ENCODE measurements around the gene ACTN4.
"Not testable (repeated sequence)": the region's sequence is repeated elsewhere in the genome, so short reads cannot be mapped to it uniquely, and the experiment has no call there.

Gene ACTN4

DNA sequence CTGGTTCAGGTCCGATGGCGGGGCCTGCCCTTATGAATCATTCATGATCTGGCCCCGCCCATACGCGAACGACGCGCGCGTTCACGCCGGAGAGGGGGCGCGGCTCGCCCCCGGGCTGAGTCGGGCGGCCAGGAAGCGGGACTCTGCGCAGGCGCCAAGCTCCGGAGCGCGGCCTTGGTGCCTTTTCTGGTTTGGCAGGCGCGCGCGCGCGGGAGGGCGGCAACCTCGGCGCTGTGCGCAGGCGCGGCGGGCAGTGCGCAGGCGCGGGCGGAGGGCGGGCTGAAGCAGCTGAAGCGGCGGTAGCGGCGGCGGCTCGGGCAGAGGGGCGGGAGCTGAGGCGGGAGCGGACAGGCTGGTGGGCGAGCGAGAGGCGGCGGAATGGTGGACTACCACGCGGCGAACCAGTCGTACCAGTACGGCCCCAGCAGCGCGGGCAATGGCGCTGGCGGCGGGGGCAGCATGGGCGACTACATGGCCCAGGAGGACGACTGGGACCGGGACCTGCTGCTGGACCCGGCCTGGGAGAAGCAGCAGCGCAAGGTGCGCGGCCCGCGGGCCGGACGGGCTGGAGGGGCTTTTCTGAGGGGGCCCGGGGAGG is at the start of gene ACTN4:
Gene ACTN4 (plus strand): TSS at position 282 of the 598 bp plus-strand sequence. CDS start 97 bp downstream, at position 379.
- H3K27ac ChIP-seq (ENCODE audit: low read depth, low read length) = peak within 1 kb of the TSS; percentile 91
- H2AFZ ChIP-seq (ENCODE audit: low read length, unreplicated experiment) = peak within 1 kb of the TSS; percentile 68
- no peaks in the 10 kb centered on the region for H3K27me3 ChIP-seq (ENCODE audit: insufficient read depth, low read length)
- H3K36me3 ChIP-seq (ENCODE audit: insufficient read depth, low read length) = peaks cover 3% of the 10 kb centered on the region; the same call in 1 of the 2 replicates
- H3K79me2 ChIP-seq (ENCODE audit: control insufficient read depth, insufficient read depth, low read length, unreplicated experiment) = peaks cover 42% of the 10 kb centered on the region
- H3K4me3 ChIP-seq (ENCODE audit: low read depth, low read length) = peak within 1 kb of the TSS; percentile 82
- H3K4me1 ChIP-seq (ENCODE audit: control insufficient read depth, insufficient read depth, low read length, unreplicated experiment) = peaks cover 21% of the 10 kb centered on the region

DNA sequence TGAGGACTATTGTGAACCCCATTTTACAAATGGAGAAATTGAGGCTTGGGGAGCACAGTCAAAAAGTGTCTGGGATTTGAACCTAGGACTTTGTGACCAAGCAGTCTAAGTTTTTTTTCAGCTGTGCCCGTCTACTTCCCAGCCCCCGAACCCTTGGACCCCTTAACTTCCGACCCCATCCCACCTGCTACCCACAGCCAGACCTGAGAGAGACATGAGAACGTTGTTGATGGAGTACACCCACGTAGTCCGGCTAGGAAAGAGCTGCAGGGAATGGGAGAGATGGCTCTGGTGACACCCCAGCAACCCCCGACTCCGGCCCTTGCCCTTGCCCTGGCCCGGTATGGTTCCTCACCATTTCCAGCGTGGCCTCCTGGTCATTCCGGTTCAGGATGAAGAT is 47.7 kb upstream of the ACTN4 start:
- Histone ChIP-seq H3K79me2 (ENCODE audit: control insufficient read depth, insufficient read depth, low read length, unreplicated experiment) (no peaks in the 10 kb centered on the region), H3K4me3 (ENCODE audit: low read depth, low read length) (no peak overlapping the region), H3K4me1 (ENCODE audit: control insufficient read depth, insufficient read depth, low read length, unreplicated experiment) (no peaks in the 10 kb centered on the region), H2AFZ (ENCODE audit: low read length, unreplicated experiment) (no peak overlapping the region), H3K36me3 (ENCODE audit: insufficient read depth, low read length) (no peaks in the 10 kb centered on the region), H3K27me3 (ENCODE audit: insufficient read depth, low read length) (no peaks in the 10 kb centered on the region), H3K27ac (ENCODE audit: low read depth, low read length) (no peak overlapping the region)

DNA sequence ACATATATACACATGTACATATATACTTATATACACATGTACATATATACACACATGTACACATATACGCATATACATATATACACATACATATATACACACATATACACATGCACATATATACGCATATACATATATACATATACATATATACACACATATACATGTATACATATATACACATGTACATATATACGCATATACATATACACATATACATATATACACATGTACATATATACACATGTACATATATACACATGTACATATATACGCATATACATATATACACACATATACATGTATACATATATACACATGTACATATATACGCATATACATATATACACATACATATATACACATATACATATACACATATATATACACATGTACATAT is 44.6 kb upstream of the ACTN4 start:
- not testable (repeated sequence) for H3K27ac ChIP-seq (ENCODE audit: low read depth, low read length); H3K4me3 ChIP-seq (ENCODE audit: low read depth, low read length); H2AFZ ChIP-seq (ENCODE audit: low read length, unreplicated experiment); H3K36me3 ChIP-seq (ENCODE audit: insufficient read depth, low read length); H3K4me1 ChIP-seq (ENCODE audit: control insufficient read depth, insufficient read depth, low read length, unreplicated experiment); H3K27me3 ChIP-seq (ENCODE audit: insufficient read depth, low read length); H3K79me2 ChIP-seq (ENCODE audit: control insufficient read depth, insufficient read depth, low read length, unreplicated experiment)

DNA sequence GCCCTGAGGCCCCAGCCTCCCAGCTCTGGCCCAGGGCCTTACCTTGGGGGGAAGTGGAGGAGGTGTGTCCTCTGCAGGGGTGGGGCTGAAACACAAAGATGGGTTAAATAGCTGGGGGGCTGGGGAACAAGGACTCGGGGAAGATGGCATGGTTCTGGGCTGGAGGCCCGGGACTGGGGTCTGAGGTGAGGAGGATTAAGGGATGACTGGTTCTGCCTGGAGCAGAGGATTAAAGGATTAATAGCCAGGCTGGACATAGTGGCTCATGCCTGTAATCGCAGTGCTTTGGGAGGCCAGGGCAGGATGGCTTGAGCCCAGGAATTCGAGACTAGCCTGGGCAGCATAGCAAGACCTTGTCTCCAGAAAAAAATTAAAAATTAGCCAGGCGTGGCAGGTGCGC is 41.3 kb upstream of the ACTN4 start:
- Histone ChIP-seq H3K79me2 (ENCODE audit: control insufficient read depth, insufficient read depth, low read length, unreplicated experiment) (no peaks in the 10 kb centered on the region), H3K27ac (ENCODE audit: low read depth, low read length) (no peak overlapping the region), H3K4me3 (ENCODE audit: low read depth, low read length) (no peak overlapping the region), H3K36me3 (ENCODE audit: insufficient read depth, low read length) (no peaks in the 10 kb centered on the region), H3K27me3 (ENCODE audit: insufficient read depth, low read length) (no peaks in the 10 kb centered on the region), H3K4me1 (ENCODE audit: control insufficient read depth, insufficient read depth, low read length, unreplicated experiment) (no peaks in the 10 kb centered on the region), H2AFZ (ENCODE audit: low read length, unreplicated experiment) (no peak overlapping the region)

DNA sequence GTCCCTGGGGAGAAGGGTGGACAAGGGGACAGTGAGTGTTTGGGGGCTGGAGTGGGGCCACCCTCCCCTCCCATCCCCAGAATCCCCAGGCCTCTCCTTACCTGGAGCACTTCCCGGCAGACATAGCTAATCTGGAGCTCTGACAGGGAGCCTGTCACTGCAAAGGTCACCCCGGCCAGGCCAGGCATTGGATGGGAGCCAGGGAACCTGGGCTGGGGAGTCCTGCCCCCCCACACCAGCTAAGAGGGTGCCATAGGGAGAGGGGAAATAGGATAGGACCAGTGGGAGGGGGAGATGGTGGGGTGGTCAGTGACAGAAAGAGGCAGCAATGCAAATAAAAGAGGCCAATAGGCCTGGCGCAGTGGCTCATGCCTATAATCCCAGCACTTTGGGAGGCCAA is 33.2 kb upstream of the ACTN4 start:
- Histone ChIP-seq H3K4me3 (ENCODE audit: low read depth, low read length) (no peak overlapping the region), H3K36me3 (ENCODE audit: insufficient read depth, low read length) (no peaks in the 10 kb centered on the region), H2AFZ (ENCODE audit: low read length, unreplicated experiment) (no peak overlapping the region), H3K27me3 (ENCODE audit: insufficient read depth, low read length) (no peaks in the 10 kb centered on the region), H3K79me2 (ENCODE audit: control insufficient read depth, insufficient read depth, low read length, unreplicated experiment) (peaks cover 4% of the 10 kb centered on the region), H3K4me1 (ENCODE audit: control insufficient read depth, insufficient read depth, low read length, unreplicated experiment) (no peaks in the 10 kb centered on the region), H3K27ac (ENCODE audit: low read depth, low read length) (no peak overlapping the region)

DNA sequence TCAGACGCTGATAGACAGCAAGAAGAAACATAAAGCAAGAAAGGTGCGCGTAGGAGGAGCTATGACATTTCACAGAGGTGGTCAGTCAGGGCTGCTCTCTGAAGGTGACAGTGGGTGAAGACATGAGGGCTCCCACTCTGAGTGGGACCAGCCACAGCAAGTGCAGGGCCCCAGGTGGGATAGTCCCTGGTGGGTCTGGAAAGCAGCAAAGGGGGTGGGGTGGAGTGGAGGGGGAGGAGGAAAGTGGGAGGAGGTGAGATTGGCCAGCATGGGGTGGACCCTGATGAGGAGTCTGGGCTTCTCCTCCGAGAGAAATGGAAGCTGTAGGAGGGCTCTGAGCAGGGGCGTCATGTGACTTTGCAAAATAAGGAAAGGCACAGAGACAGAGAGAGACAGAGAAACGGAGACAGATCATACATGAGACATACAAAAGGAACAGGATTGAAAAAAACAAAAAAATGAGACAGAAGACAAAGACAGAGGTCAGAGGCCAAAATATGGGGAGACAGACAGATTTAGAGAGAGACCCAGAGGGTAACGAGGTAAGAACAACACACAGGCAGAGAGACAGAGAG is 32.4 kb upstream of the ACTN4 start:
- H3K27ac ChIP-seq (ENCODE audit: low read depth, low read length) = no peak overlapping the region
- no peak overlapping the region for H2AFZ ChIP-seq (ENCODE audit: low read length, unreplicated experiment)

DNA sequence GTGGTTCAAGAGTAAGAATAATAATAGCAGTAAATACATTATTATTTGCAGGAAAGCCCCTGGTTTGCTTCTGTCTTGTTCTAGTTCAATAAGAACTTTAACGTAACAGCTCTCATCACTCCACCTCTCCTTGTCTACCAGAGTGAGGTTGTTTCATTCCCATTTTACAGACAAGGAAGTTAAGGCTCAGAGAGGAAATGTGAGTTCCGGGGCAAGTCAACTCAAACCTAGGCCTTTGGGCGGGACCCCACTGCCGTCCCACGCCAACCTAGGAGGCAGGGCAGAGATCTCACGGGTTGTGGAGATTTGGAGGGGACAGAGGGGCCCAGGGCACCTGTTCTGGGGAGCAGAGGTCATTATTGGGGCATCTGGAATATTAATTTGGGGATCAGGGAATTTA is 31.2 kb upstream of the ACTN4 start:
- no peak overlapping the region for H2AFZ ChIP-seq (ENCODE audit: low read length, unreplicated experiment)
- no peak overlapping the region for H3K27ac ChIP-seq (ENCODE audit: low read depth, low read length)
- H3K4me3 ChIP-seq (ENCODE audit: low read depth, low read length) = no peak overlapping the region
- H3K27me3 ChIP-seq (ENCODE audit: insufficient read depth, low read length) = no peaks in the 10 kb centered on the region
- H3K79me2 ChIP-seq (ENCODE audit: control insufficient read depth, insufficient read depth, low read length, unreplicated experiment) = peaks cover 15% of the 10 kb centered on the region
- no peaks in the 10 kb centered on the region for H3K36me3 ChIP-seq (ENCODE audit: insufficient read depth, low read length)
- H3K4me1 ChIP-seq (ENCODE audit: control insufficient read depth, insufficient read depth, low read length, unreplicated experiment) = peaks cover 5% of the 10 kb centered on the region

More for the DNA sequence above, 32.4 kb upstream of the ACTN4 start:
- Histone ChIP-seq H3K36me3 (ENCODE audit: insufficient read depth, low read length) (no peaks in the 10 kb centered on the region), H3K4me3 (ENCODE audit: low read depth, low read length) (no peak overlapping the region), H3K4me1 (ENCODE audit: control insufficient read depth, insufficient read depth, low read length, unreplicated experiment) (peaks cover 2% of the 10 kb centered on the region), H3K79me2 (ENCODE audit: control insufficient read depth, insufficient read depth, low read length, unreplicated experiment) (peaks cover 12% of the 10 kb centered on the region), H3K27me3 (ENCODE audit: insufficient read depth, low read length) (no peaks in the 10 kb centered on the region)

DNA sequence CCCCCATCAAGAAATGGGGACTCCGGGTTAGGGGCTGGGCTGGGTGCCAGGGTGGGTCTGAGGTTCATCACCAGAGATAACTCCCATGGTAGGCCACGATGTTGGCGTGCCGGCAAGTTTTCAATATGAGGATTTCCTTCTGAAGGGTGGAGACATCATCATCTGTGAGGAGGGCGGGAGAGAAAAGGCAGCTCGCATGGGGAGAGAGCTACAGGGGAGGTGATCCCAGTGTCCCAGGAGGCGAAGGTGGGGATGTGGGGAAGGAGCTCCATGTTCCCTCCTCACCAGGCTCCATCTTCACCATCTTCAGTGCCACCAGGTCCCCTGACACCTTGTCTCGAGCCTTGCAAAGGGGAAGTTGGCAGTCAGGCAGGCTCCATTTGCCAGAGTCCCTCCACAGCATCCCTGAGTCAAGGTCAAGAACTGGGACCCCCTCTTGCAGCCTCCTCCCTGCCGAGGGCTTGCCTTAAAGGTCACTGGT is 30.1 kb upstream of the ACTN4 start:
- H2AFZ ChIP-seq (ENCODE audit: low read length, unreplicated experiment) = no peak overlapping the region
- no peak overlapping the region for H3K4me3 ChIP-seq (ENCODE audit: low read depth, low read length)
- H3K79me2 ChIP-seq (ENCODE audit: control insufficient read depth, insufficient read depth, low read length, unreplicated experiment) = peaks cover 15% of the 10 kb centered on the region
- H3K36me3 ChIP-seq (ENCODE audit: insufficient read depth, low read length) = no peaks in the 10 kb centered on the region
- no peak overlapping the region for H3K27ac ChIP-seq (ENCODE audit: low read depth, low read length)
- peaks cover 5% of the 10 kb centered on the region for H3K4me1 ChIP-seq (ENCODE audit: control insufficient read depth, insufficient read depth, low read length, unreplicated experiment)
- H3K27me3 ChIP-seq (ENCODE audit: insufficient read depth, low read length) = no peaks in the 10 kb centered on the region

DNA sequence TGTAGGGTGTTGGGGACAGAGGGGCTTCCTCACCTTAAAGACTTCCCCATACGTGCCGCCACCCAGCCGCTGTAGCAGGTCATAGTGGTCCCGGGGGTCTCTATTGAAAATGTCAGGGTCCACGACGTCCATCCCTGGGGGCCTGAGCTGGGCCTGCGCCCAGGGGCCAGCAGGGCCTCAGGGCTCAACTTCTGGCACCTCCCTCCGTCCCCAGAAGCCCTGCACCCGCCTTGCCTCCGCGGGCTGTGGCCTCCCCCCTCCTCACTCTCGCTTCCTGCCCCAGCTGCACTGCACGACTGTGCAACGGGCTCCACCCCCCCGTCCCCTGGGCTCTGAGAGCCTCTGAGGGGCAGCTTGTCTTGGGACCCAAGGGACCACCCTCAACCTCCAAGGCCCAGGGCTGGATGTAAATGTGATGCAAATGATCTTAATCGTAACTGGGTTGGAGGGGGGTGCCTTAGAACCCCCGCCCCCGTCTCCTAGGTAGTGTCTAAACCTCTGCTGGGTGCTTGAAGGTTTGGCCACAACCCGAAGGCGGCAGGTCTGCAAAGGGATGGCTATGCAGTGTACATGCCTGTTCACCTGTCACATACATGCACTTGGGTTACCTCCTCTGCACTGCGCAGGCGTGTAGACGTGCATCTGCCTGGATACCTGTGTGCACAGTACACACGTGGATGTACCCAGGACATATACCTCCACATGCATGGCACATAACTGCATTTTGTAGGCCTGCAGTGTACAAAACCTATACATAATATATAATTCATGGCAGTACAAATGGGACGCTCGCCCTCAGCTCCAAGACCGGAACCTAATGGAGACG is 29.5 kb upstream of the ACTN4 start, which contains the start of gene MAP4K1:
Gene MAP4K1 (minus strand): TSS at position 190 of the 826 bp plus-strand sequence. CDS start 58 bp downstream, at position 132.
- peak within 1 kb of the TSS; percentile 31 for H2AFZ ChIP-seq (ENCODE audit: low read length, unreplicated experiment)
- peaks cover 15% of the 10 kb centered on the region for H3K79me2 ChIP-seq (ENCODE audit: control insufficient read depth, insufficient read depth, low read length, unreplicated experiment)
- H3K36me3 ChIP-seq (ENCODE audit: insufficient read depth, low read length) = no peaks in the 10 kb centered on the region
- H3K27me3 ChIP-seq (ENCODE audit: insufficient read depth, low read length) = no peaks in the 10 kb centered on the region
- H3K27ac ChIP-seq (ENCODE audit: low read depth, low read length) = no peak within 1 kb of the TSS
- H3K4me3 ChIP-seq (ENCODE audit: low read depth, low read length) = peak within 1 kb of the TSS; percentile 93
- H3K4me1 ChIP-seq (ENCODE audit: control insufficient read depth, insufficient read depth, low read length, unreplicated experiment) = peaks cover 5% of the 10 kb centered on the region

DNA sequence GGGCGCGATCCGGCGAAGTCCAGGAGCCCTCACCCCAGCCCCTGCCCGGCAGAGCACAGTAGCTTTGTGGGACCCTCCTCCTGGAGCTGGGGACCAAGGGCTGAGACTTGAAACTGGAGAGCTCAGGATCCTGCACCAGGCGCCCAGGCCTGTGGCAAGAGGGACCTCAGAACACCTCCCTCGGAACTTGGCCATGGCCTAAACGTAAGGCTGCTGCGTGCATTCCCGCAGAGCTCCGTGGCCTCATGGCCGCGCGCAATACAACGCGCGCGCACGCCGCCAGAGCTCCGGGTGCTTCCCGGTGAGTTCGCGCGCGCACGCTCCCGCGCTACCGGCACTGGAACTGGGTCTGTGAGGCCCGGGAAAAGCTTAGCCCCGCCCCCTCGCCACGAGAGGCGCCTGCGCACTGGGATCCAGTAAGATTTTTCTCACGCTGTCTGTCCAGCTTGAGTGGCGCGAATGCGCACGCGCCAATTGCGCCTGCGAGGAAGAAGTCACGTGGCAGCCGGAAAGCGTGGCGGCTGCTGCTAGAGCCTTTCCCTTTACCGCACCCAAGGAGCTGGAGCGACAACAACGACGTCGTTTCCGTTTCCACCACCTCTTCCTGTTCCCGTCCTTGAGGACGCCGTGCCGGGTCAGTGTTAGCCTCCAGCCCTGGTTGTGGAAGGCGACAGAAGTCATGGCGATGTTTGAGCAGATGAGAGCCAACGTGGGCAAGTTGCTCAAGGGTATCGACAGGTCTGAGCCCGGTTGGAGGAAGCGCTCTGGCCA is 28.7 kb upstream of the ACTN4 start, which contains the start of gene EIF3K:
Gene EIF3K (plus strand): TSS at position 599 of the 771 bp plus-strand sequence. CDS start 81 bp downstream, at position 680.
- no peaks in the 10 kb centered on the region for H3K36me3 ChIP-seq (ENCODE audit: insufficient read depth, low read length)
- peaks cover 15% of the 10 kb centered on the region for H3K79me2 ChIP-seq (ENCODE audit: control insufficient read depth, insufficient read depth, low read length, unreplicated experiment)
- peaks cover 5% of the 10 kb centered on the region for H3K4me1 ChIP-seq (ENCODE audit: control insufficient read depth, insufficient read depth, low read length, unreplicated experiment)
- H3K4me3 ChIP-seq (ENCODE audit: low read depth, low read length) = peak within 1 kb of the TSS; percentile 93
- H3K27me3 ChIP-seq (ENCODE audit: insufficient read depth, low read length) = no peaks in the 10 kb centered on the region
- peak within 1 kb of the TSS; percentile 61 for H2AFZ ChIP-seq (ENCODE audit: low read length, unreplicated experiment)
- peak within 1 kb of the TSS; percentile 44; the same call in 1 of the 2 replicates for H3K27ac ChIP-seq (ENCODE audit: low read depth, low read length)

All from ACC112 (cell line).